ENCODE results near the gene AHDC1. TPM values are rescaled to one million over a fixed set of nuclear protein-coding genes. Genes with fewer than 3 reads are reported as not detected.

Gene AHDC1
- total and polyA plus RNA-seq, 10 of the 15 experiments (the other 5 are each of a cell fraction or from before 2014, with no cell fraction given) = 0.21 to 13.0 (median 1.4) TPM

DNA sequence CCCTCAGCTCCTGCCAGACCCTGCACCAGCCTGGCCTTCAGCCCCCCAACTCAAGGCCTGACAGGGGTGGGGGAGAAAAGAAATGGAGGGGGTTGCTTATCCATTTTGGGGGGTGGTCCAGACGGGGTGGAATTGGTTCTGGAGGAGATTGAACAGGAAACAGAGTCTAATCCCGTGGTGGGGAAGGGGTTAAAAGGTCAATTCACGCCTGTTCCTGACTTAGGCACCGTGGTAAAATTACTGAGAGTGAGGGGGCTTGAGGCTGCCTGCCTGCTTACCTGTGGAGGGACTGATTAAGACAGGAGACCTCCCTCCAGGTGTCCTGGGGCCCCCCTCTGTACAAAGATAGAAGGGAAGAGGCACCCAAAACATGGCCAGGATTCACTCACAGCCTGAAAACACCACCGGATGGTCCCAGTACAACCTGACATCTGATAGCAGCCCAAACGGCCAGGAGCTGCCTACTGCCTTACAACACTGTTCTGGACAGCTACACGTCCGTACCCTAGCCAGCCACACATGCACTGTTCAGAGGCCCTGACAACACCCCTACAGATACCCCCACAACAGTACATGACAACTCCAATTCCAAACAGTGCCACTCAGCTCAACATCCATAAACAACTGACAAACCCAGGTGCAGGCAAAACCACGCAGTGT lies 31.8 kb downstream of the AHDC1 start (continued):
- TF ChIP-seq REST (IDR thresholded peaks at IDR 0.05; ENCODE audit: low read depth, low read length) (no peak), RBBP5 (conservative IDR thresholded peaks at IDR 0.05) (no peak), STAT1 (conservative IDR thresholded peaks at IDR 0.05) (no peak), SMARCA5 (IDR thresholded peaks at IDR 0.05) (no peak), CHD1 (IDR thresholded peaks at IDR 0.05; ENCODE audit: low read depth, low read length) (no peak), NFIC (IDR thresholded peaks at IDR 0.05; ENCODE audit: low read depth, low read length) (no peak)

DNA sequence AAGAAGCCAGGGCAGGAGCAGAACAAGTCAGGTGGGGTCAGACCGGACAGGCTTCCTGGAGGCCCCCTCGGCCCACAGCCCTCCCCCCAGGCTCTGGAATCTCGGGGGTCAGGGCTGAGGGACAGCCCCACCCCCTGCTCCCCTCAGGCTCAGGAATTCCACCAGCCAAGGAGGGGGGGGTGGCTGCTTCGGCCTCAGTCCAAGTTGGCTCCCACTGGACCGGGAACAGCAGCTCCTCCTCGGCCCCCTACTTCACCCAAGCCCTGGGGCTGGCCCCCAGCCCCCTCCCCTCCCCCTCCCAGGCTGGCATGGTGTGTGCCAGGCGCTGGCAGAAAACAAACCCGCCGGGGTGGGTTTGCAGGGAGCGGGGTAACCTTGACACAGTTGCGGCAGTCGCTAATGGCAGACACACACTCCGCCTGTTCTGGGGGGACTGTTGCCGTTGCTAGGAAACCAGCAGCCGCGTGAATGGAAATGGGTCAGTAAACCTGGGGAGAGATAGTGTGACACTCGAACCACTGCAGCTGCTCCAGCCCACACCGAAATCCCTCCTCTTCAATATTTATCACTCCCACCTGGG lies 32.4 kb downstream of the AHDC1 start:
- no peak overlapping the region for H3K4me2 ChIP-seq (ENCODE audit: control insufficient read depth, insufficient read depth)
- no peak overlapping the region for H3K27ac ChIP-seq (ENCODE audit: control insufficient read depth, insufficient read depth)
- intact Hi-C loops (cut with micrococcal nuclease; ENCODE audit: unreplicated experiment) = no loop called here
- RAD21 ChIA-PET (ENCODE audit: unreplicated experiment) = interaction anchor here (0.7 to 2.7 kb wide), 3 partner anchors 24 to 155 kb away, joined by 3 to 6 read pairs (median 5); no protein-coding TSS in a partner anchor
- peaks cover 7% of the 10 kb centered on the region; the same call in 1 of the 2 replicates for H3K4me1 ChIP-seq (ENCODE audit: control insufficient read depth, insufficient read depth, low read length)
- SMC1A ChIA-PET (ENCODE audit: uncharacterized antibody, unreplicated experiment) = interaction anchor here (1.3 to 2.1 kb wide), 3 partner anchors 15 to 35 kb away, joined by 3 to 7 read pairs (median 6); no protein-coding TSS in a partner anchor
- H3K4me3 ChIP-seq = no peak overlapping the region
- BruUV-seq (replicated peaks) = no TSS peak
- FAIRE-seq (no peak), DNase-seq (ENCODE audit: low read depth, low spot score) (no peak), ATAC-seq (no peak)
- WGBS (ENCODE audit: insufficient coverage, insufficient replicate concordance, low lambda C conversion rate, missing lambda C conversion rate) = 68% methylated on average over 16 of the region's 18 CpGs
- H2AFZ ChIP-seq (ENCODE audit: control insufficient read depth, low read depth, low read length) = no peak overlapping the region
- H3K9ac ChIP-seq (ENCODE audit: control insufficient read depth, insufficient read depth, low read length) = no peak overlapping the region
- in situ Hi-C loops (cut with MboI) = no loop called here
- CTCF ChIA-PET = interaction anchor here (0.8 to 5.8 kb wide), 6 partner anchors 12 to 315 kb away, joined by 3 to 71 read pairs (median 20); partner anchors contain the start of gene AHDC1
- POLR2A ChIA-PET = interaction anchor here (1.0 kb wide), 1 partner anchor 9 kb away, joined by 4 read pairs; no protein-coding TSS in a partner anchor
- H3K79me2 ChIP-seq (ENCODE audit: control insufficient read depth, insufficient read depth, low read length) = no peaks in the 10 kb centered on the region; the same call in none of the 2 replicates
- no peaks in the 10 kb centered on the region; the same call in 1 of the 2 replicates for H4K20me1 ChIP-seq (ENCODE audit: control insufficient read depth, insufficient read depth)
- no peaks in the 10 kb centered on the region for H3K36me3 ChIP-seq (ENCODE audit: control insufficient read depth in 2 of 2, insufficient read depth in 2 of 2, low read length in 1 of 2)
- H3K27me3 ChIP-seq (replicated peaks in 1 of 2; ENCODE audit: control insufficient read depth in 2 of 2, insufficient read depth in 2 of 2, low read length in 1 of 2) = no peaks in the 10 kb centered on the region
- H3K9me3 ChIP-seq (replicated peaks; ENCODE audit: control insufficient read depth, insufficient read depth, low read length) = no peaks in the 10 kb centered on the region
- TF ChIP-seq CUX1 (IDR thresholded peaks at IDR 0.05; ENCODE audit: insufficient replicate concordance, low read depth, low read length) (no peak), SMARCA5 (IDR thresholded peaks at IDR 0.05) (no peak), HDAC6 (IDR thresholded peaks at IDR 0.05; ENCODE audit: unreplicated experiment) (no peak), POLR2A (IDR thresholded peaks at IDR 0.05; ENCODE audit: low read depth, low read length) (no peak), USF1 (IDR thresholded peaks at IDR 0.05; ENCODE audit: borderline replicate concordance, extremely low read length, insufficient read depth, low read depth, low read length) (no peak), EGR1 (IDR thresholded peaks at IDR 0.05; ENCODE audit: borderline replicate concordance in 1 of 2, low read depth in 2 of 2, low read length in 2 of 2) (no peak)
